Keratinocyte (primary cell): ENCODE results near the gene SHKBP1. TPM values are rescaled to one million over a fixed set of nuclear protein-coding genes. Genes with fewer than 3 reads are reported as not detected.

Source experiments
- DNase-seq: peaks from one replicate; pipeline ENCODE4 v3.0.0-alpha.2; 2011; ENCODE audit warnings: low read depth, missing footprints, low spot score
- FAIRE-seq: peaks from 2 replicates; lab custom pipeline; 2011; peaks lifted over from hg19 to GRCh38; lab: Jason Lieb, UNC
- H2AFZ ChIP-seq: 2 replicates; pipeline ENCODE4 v1.6.0; 2012; ENCODE audit warnings: low read length, control low read depth, inconsistent platforms; ENCODE audit not compliant: control insufficient read depth
- H3K27ac ChIP-seq: 2 replicates; pipeline ENCODE4 v1.5.1; 2011; ENCODE audit warnings: low read length; ENCODE audit not compliant: control insufficient read depth, insufficient read depth
- H3K27me3 ChIP-seq: 3 replicates; pipeline ENCODE4 v1.6.0; 2011; ENCODE audit warnings: low read length; ENCODE audit not compliant: control insufficient read depth, insufficient read depth; ENCODE audit errors: extremely low read depth
- H3K36me3 ChIP-seq, 2 experiments: 2 replicates in 1 of 2; 3 replicates in 1 of 2; pipeline ENCODE4 v1.5.1; 2011; ENCODE audit warnings: low read length in 2 of 2, mild to moderate bottlenecking in 1 of 2; ENCODE audit not compliant: control insufficient read depth in 2 of 2, insufficient read depth in 2 of 2; ENCODE audit errors: extremely low read depth in 1 of 2
- H3K4me1 ChIP-seq: 3 replicates; pipeline ENCODE4 v1.5.1; 2011; ENCODE audit warnings: low read length; ENCODE audit not compliant: control insufficient read depth, insufficient read depth; ENCODE audit errors: extremely low read depth
- H3K4me2 ChIP-seq: 3 replicates; pipeline ENCODE4 v1.6.0; 2011; ENCODE audit warnings: low read depth, low read length; ENCODE audit not compliant: control insufficient read depth, insufficient read depth; ENCODE audit errors: extremely low read depth
- H3K4me3 ChIP-seq, 3 experiments: fragments of 200-600 bp in 1 of 3; sonication (generic) in 1 of 3; 2 replicates in 2 of 3; 3 replicates in 1 of 3; pipeline ENCODE4 v1.5.1; 2011 to 2016; ENCODE audit warnings: low read length in 3 of 3, mild to moderate bottlenecking in 3 of 3, control low read depth in 2 of 3, inconsistent platforms in 1 of 3, low read depth in 1 of 3, mixed read lengths in 1 of 3, mixed run types in 1 of 3, moderate library complexity in 1 of 3; ENCODE audit not compliant: control insufficient read depth in 2 of 3, insufficient read depth in 2 of 3; ENCODE audit errors: extremely low read depth in 1 of 3
- H3K79me2 ChIP-seq: 2 replicates; pipeline ENCODE4 v1.6.0; 2012; ENCODE audit warnings: low read length; ENCODE audit not compliant: control insufficient read depth, insufficient read depth
- H3K9ac ChIP-seq: 3 replicates; pipeline ENCODE4 v1.6.0; 2011; ENCODE audit warnings: low read length; ENCODE audit not compliant: control insufficient read depth, insufficient read depth; ENCODE audit errors: extremely low read depth
- H3K9me1 ChIP-seq: 3 replicates; pipeline ENCODE4 v1.6.0; 2011; ENCODE audit warnings: low read length; ENCODE audit not compliant: control insufficient read depth, insufficient read depth; ENCODE audit errors: extremely low read depth
- H3K9me3 ChIP-seq: 2 replicates; pipeline ENCODE4 v1.5.1; 2012; ENCODE audit warnings: low read depth, low read length; ENCODE audit not compliant: control insufficient read depth
- H4K20me1 ChIP-seq: 3 replicates; pipeline ENCODE4 v1.6.0; 2011; ENCODE audit warnings: low read length; ENCODE audit not compliant: control insufficient read depth, insufficient read depth; ENCODE audit errors: extremely low read depth
- EZH2 ChIP-seq: IDR thresholded peaks from one replicate; pipeline ENCODE4 v1.6.1; 2012; ENCODE audit warnings: inconsistent platforms, mild to moderate bottlenecking, low read length, moderate library complexity
- dilution Hi-C: fragments of 300-500 bp; cut with MboI; formaldehyde crosslinking; loops from one replicate; pipeline ENCODE4 v1.7.0; 2020; ENCODE audit warnings: low sequenced_read_pairs; ENCODE audit not compliant: extremely low pct_ligation_motif_present
- polyA plus RNA-seq, 5 experiments: library from polyadenylated mRNA; depleted of rRNA in 3 of 5; stranded (reverse) in 3 of 5; stranded (forward) in 1 of 5; unstranded in 1 of 5; fragments of >200 nt; gene quantifications; 1 replicate in 1 of 5; 2 replicates in 3 of 5; 3 replicates in 1 of 5; pipeline versions ENCODE4 v1.2.1 to v1.2.3, GENCODE V29; 2011 to 2012; ENCODE audit warnings: missing spikeins in 2 of 5, low read depth in 1 of 5, low replicate concordance in 1 of 5
- TF ChIP-seq, protein P1 (sequence below), 3 experiments: IDR thresholded peaks in 1 of 3; conservative IDR thresholded peaks in 1 of 3; optimal IDR thresholded peaks in 1 of 3; 2 replicates in 2 of 3; 3 replicates in 1 of 3; pipeline versions ENCODE3 to v1.5.1; 2011; ENCODE audit warnings: low read length in 3 of 3, mild to moderate bottlenecking in 3 of 3, moderate library complexity in 2 of 3, control low read depth in 1 of 3, inconsistent platforms in 1 of 3; ENCODE audit not compliant: insufficient read depth in 2 of 3; ENCODE audit errors: extremely low read depth in 1 of 3

The SHKBP1 gene
- polyA plus RNA-seq, 1 donor (not counting 4 experiments of a cell fraction or from before 2014, with no cell fraction given): 20.2 TPM

DNA sequence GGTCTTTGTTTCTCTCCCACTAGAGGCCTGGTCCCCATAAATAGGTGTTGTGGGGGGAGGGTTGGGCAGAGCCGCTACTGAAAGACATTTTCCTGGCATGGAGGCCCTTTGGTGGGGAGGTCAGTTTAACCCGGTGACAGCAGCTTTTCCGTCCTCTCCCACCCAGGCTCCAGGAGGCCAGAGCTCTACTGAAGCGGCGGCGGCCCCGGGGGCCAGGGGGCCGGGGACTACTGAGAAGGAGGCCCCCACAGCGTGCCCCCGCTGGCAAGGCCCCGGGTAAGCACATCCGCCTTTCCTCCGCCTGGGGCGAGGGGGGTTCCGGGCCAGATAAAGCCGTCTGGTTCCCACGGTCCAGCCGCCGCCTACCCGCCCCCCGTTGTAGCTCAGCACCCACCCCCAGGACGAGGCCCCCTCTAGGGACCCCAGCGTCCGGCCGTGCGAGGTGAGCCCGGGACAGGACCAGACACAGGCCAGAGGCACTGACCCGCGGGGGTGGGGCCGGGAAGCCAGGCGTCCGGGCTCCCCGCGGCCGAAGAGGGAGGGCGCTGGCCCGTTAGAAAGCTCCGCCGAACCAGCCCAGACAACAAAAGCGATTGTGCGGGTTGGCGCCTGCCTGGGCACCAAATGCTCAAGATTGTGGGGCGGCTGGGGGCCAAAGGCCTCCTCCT, 23.4 kb downstream of the SHKBP1 start:
- no peaks in the 10 kb centered on the region for H3K9me1 ChIP-seq
- H3K4me3 ChIP-seq: peak overlapping the region in 1 of 3 experiments; percentile 25
- no peaks in the 10 kb centered on the region for H4K20me1 ChIP-seq
- H3K9me3 ChIP-seq: no peaks in the 10 kb centered on the region
- no peak overlapping the region for H3K9ac ChIP-seq
- H3K36me3 ChIP-seq: no peaks in the 10 kb centered on the region
- no peak for DNase-seq
- no peak overlapping the region for H3K27ac ChIP-seq
- no peak overlapping the region for H2AFZ ChIP-seq
- peaks cover 41% of the 10 kb centered on the region for H3K27me3 ChIP-seq
- H3K4me2 ChIP-seq: peak overlapping the region; percentile 58
- FAIRE-seq: no peak
- dilution Hi-C loops: no loop called here
- peaks cover 41% of the 10 kb centered on the region for H3K4me1 ChIP-seq
- no peaks in the 10 kb centered on the region for H3K79me2 ChIP-seq
- no peak for TF ChIP-seq EZH2
- TF ChIP-seq, protein P1, sequence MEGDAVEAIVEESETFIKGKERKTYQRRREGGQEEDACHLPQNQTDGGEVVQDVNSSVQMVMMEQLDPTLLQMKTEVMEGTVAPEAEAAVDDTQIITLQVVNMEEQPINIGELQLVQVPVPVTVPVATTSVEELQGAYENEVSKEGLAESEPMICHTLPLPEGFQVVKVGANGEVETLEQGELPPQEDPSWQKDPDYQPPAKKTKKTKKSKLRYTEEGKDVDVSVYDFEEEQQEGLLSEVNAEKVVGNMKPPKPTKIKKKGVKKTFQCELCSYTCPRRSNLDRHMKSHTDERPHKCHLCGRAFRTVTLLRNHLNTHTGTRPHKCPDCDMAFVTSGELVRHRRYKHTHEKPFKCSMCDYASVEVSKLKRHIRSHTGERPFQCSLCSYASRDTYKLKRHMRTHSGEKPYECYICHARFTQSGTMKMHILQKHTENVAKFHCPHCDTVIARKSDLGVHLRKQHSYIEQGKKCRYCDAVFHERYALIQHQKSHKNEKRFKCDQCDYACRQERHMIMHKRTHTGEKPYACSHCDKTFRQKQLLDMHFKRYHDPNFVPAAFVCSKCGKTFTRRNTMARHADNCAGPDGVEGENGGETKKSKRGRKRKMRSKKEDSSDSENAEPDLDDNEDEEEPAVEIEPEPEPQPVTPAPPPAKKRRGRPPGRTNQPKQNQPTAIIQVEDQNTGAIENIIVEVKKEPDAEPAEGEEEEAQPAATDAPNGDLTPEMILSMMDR (optimal IDR thresholded peaks at IDR 0.05 in 1 of 3, IDR thresholded peaks at IDR 0.05 in 1 of 3, conservative IDR thresholded peaks at IDR 0.05 in 1 of 3; ENCODE audit: extremely low read depth in 1 of 3, insufficient read depth in 2 of 3, low read length in 3 of 3): no peak

DNA sequence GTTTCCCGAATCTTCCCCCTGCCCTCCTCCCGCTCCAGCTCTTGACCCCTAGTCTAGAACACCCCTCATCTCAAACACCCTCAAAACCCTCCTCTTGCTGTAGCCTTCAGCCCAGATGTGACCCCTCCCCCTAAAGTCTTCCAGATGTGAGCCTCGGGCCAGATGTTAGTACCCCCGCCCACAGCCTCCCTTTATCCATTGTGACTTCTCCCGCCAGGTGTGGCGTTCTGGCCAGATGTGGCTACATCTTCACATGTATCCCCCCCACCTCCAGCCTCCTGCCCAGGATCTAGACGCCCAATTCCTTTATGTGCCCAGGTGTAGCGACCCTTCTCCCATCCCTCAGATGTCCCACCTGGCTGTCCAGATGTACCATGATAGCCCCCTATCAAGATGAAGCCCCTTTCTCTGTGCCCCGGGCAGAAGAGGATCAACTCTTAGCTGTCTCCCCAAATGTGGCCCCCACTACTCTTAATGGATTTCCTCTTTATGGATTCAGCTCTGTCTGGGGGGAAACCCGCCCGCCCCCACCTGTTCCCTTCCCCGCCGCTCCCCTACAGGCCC, 24.0 kb downstream of the SHKBP1 start:
- FAIRE-seq (no peak), DNase-seq (no peak)
- Histone ChIP-seq H4K20me1 (no peaks in the 10 kb centered on the region), H3K27ac (no peak overlapping the region), H3K4me1 (peaks cover 43% of the 10 kb centered on the region), H3K27me3 (peaks cover 41% of the 10 kb centered on the region), H3K9me3 (no peaks in the 10 kb centered on the region), H3K9ac (no peak overlapping the region), H3K4me3 (peak overlapping the region in 1 of 3 experiments; percentile 50), H2AFZ (no peak overlapping the region), H3K9me1 (no peaks in the 10 kb centered on the region), H3K4me2 (peak overlapping the region; percentile 58), H3K79me2 (no peaks in the 10 kb centered on the region), H3K36me3 (no peaks in the 10 kb centered on the region)
- dilution Hi-C loops: no loop called here
- TF ChIP-seq, protein P1 (optimal IDR thresholded peaks at IDR 0.05 in 1 of 3, IDR thresholded peaks at IDR 0.05 in 1 of 3, conservative IDR thresholded peaks at IDR 0.05 in 1 of 3; ENCODE audit: extremely low read depth in 1 of 3, insufficient read depth in 2 of 3, low read length in 3 of 3): no peak
- TF ChIP-seq EZH2: no peak
